Hematopoietic multipotent progenitor cell treated with erythropoietin and hydrocortisone succinate and interleukin-3 and kit ligand, for 8 days (in vitro differentiated cells): ENCODE results near the gene PEAK1.
A peak's percentile ranks its signal among the peaks of the same experiment; 100 is the strongest.

ENCODE experiments used
- DNase-seq: peaks from one replicate; pipeline ENCODE4 v3.0.0-alpha.2; 2015

Gene PEAK1

GRCh38 chr15:77419836-77420609 lies at the start of gene PEAK1:
PEAK1 (minus strand) TSS chr15:77420104; CDS start chr15:77181926, 238,178 bp downstream.
- DNase-seq: peak; percentile 99

- DNase-seq: no peak
Measured at GRCh38 chr15:77468896-77469295, 49.0 kb upstream of the PEAK1 start.

GRCh38 chr15:77466521-77466920 lies 46.6 kb upstream of the PEAK1 start:
- DNase-seq: no peak

- DNase-seq: no peak
Measured at GRCh38 chr15:77464129-77464865, 44.4 kb upstream of the PEAK1 start.

- no peak for DNase-seq
Measured at GRCh38 chr15:77461486-77461885, 41.6 kb upstream of the PEAK1 start.

GRCh38 chr15:77459031-77459430 lies 39.1 kb upstream of the PEAK1 start:
- DNase-seq: no peak

- no peak for DNase-seq
Measured at GRCh38 chr15:77457905-77458265, 38.0 kb upstream of the PEAK1 start.

- DNase-seq: no peak
Measured at GRCh38 chr15:77457191-77457904, 37.4 kb upstream of the PEAK1 start.

GRCh38 chr15:77456746-77457145 lies 36.8 kb upstream of the PEAK1 start:
- DNase-seq: no peak

- DNase-seq: no peak
Measured at GRCh38 chr15:77455696-77456321, 35.9 kb upstream of the PEAK1 start.

- no peak for DNase-seq
Measured at GRCh38 chr15:77454951-77455350, 35.0 kb upstream of the PEAK1 start.

GRCh38 chr15:77454265-77454664 lies 34.4 kb upstream of the PEAK1 start:
- no peak for DNase-seq

GRCh38 chr15:77446840-77447390 lies 27.0 kb upstream of the PEAK1 start:
- no peak for DNase-seq

- no peak for DNase-seq
Measured at GRCh38 chr15:77440378-77440999, 20.6 kb upstream of the PEAK1 start.

GRCh38 chr15:77437264-77437663 lies 17.4 kb upstream of the PEAK1 start:
- no peak for DNase-seq

- DNase-seq: no peak
Measured at GRCh38 chr15:77436822-77437221, 16.9 kb upstream of the PEAK1 start.

GRCh38 chr15:77430652-77431051 lies 10.7 kb upstream of the PEAK1 start:
- DNase-seq: no peak

- DNase-seq: no peak
Measured at GRCh38 chr15:77430213-77430612, 10.3 kb upstream of the PEAK1 start.

- no peak for DNase-seq
Measured at GRCh38 chr15:77426871-77427270, 7.0 kb upstream of the PEAK1 start.

GRCh38 chr15:77426377-77426776 lies 6.5 kb upstream of the PEAK1 start:
- DNase-seq: no peak

- DNase-seq: no peak
Measured at GRCh38 chr15:77425104-77425503, 5.2 kb upstream of the PEAK1 start.

GRCh38 chr15:77421370-77421700 lies 1.4 kb upstream of the PEAK1 start:
- DNase-seq: peak; percentile 32
